GM21381 (cell line): ENCODE results near the gene DNM3.

Source experiments
- ATAC-seq: cut with Tn5 transposase; IDR thresholded peaks from one replicate; pipeline ENCODE4 v1.9.1; 2021; ENCODE audit warnings: mild to moderate bottlenecking, moderate library complexity; ENCODE audit not compliant: unreplicated experiment

Gene DNM3

GRCh38 chr1:171969226-171969625 is 127.9 kb downstream of the DNM3 start:
- no peak for ATAC-seq

- ATAC-seq = no peak
Observed at GRCh38 chr1:171969813-171970212, 128.5 kb downstream of the DNM3 start.

DNA sequence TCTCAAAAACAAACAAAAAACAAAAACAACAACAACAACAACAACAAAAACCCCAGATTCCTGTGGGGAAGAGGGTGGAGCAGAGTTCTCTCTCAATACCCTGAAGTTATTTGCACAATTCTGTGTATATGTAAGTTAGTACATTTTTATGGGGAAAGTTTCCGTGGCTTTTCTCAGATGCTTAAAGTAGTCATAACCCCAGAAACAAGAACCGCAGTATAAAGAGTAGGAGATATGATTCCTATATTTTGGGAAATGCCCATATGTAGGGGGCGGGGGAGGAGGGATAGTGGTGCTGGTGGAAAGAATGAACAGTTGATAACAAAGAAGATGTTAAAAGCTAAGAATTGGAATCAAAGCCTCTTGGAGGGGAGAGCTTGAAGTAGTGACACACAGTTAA is 131.5 kb downstream of the DNM3 start:
- ATAC-seq = no peak

- no peak for ATAC-seq
Observed at GRCh38 chr1:171973421-171973820, 132.1 kb downstream of the DNM3 start.

DNA sequence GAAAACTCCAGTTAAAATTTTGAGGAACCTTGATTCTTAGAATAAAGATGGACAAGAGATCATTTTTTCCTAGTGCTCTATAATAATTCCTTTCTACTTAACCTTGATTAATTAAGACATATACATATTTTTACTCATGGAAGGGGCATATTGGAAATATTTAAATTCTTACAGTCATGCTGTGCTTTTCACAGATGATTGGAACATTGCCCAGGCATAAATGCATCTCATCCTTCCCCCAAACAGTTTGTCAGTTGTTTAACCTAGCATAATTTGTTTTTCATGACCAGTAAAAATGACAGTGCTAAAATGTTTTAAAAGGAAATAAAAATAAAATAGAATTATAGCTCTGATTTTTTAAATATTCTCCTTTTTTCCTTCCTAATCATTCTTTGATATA is 140.0 kb downstream of the DNM3 start:
- ATAC-seq = no peak

- no peak for ATAC-seq
Observed at GRCh38 chr1:171983584-171983983, 142.3 kb downstream of the DNM3 start.

DNA sequence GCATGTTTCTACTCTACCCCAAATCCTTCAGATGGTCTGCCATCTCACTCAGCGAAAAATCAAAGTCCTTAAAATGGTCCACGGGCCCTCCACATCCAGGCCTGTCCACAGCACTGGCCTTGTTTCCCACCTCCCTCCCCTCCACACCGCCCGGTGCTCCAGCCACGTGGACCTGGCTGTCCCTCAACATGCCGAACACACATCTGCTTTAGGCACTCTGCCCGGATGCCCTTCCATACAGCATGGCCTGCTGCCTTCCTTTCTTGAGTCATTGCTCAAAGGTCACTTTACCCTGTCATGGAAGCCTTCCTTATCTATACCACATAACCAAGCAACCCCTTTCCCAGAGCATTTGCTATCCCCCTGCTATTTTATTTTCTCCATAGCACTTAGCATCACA is 143.0 kb downstream of the DNM3 start:
- ATAC-seq = no peak

GRCh38 chr1:171984850-171985485 is 143.7 kb downstream of the DNM3 start:
- no peak for ATAC-seq

GRCh38 chr1:171985639-171986038 is 144.3 kb downstream of the DNM3 start:
- no peak for ATAC-seq

DNA sequence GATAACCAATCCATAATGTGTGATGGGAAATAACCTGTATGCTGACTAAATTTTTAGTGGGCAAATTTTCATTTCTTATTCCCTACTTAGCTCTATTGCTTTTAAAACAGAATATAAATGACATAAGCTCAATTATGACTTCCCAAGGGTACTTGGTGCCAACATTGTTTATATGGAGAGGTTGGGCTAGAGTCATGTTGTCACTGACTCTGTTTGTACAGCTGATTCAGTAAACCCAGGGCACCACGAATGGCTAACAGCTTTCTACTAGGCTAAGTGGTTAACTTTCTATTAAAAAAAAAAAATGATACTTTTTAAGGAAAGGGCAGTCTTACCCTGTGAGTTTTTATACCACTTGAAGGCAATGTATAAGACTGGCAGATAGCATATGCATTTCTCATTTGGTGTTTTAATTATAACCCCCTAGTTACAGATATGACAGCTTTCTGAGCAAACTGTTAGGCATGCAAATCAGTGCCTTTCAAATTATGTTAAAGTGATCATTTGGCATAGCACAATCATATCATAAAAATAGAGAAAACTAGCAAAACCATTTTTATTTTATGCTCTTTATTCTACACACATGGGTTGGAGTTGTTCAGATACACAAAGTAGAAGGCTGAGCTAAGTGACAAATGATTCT is 147.1 kb downstream of the DNM3 start:
- no peak for ATAC-seq

- ATAC-seq = no peak
Observed at GRCh38 chr1:171990371-171990770, 149.1 kb downstream of the DNM3 start.

DNA sequence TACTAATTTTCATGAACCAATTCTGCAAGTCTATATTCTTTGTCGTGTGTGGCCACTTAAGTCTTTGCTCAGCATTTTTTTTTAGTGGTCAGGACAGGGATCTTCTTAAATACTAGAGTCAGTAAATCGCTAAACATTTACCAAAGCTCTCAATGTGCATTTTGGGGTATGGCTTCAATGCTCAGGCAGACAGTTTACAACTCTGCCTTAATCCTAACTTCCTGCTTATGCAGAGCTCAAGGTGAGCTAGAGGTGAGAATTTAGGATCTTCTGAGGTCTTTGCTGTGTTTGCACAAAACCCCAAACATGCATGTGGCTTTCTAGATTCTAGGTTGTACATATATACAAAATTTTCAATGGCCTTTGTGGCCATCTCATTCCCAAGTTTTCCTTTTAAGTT is 153.0 kb downstream of the DNM3 start:
- no peak for ATAC-seq

- no peak for ATAC-seq
Observed at GRCh38 chr1:171995573-171995972, 154.3 kb downstream of the DNM3 start.

GRCh38 chr1:171997936-171998335 is 156.6 kb downstream of the DNM3 start:
- ATAC-seq = no peak

- no peak for ATAC-seq
Observed at GRCh38 chr1:171998711-171999110, 157.4 kb downstream of the DNM3 start.

GRCh38 chr1:171999756-172000155 is 158.5 kb downstream of the DNM3 start:
- no peak for ATAC-seq

DNA sequence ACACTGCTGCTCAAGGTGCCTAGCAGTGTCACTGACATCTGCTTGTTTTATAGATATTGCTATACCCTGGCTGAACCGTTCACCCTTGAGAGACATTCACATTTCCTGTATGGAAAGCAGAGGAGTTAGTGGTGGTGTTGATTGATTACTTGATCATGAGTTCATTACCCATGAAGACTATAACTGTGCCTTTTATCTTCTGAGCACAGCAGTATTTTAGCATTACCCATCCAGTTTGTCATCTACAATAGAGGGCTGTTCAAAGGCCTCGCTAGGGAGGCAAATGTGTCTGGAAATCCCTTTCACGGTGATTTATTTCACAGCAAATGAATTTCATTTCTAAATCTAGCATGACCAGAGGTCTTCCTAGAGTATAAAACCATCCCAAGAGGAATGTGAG is 160.0 kb downstream of the DNM3 start:
- no peak for ATAC-seq

GRCh38 chr1:172002725-172003345 is 161.5 kb downstream of the DNM3 start:
- ATAC-seq = no peak

GRCh38 chr1:172003766-172004530 is 162.7 kb downstream of the DNM3 start:
- ATAC-seq = no peak

DNA sequence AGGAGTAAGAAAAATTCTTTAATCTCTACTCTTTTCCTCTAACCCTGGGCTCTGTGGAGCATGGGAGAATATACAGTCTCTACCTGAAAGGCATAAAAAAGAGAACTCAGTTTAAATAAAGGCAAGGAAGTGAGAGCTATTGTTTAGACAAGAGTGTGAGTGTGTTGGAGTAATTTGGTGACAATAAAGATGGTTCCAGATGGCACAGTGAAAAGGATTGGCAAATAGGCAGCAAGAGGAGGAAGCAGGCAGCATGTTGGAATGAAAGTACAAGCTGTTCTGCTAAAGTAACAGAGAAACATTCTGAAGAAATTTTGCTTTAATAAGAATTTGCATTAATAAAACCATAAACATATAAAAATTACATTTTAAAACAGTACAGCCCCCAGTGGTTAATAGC is 163.4 kb downstream of the DNM3 start:
- ATAC-seq = no peak

DNA sequence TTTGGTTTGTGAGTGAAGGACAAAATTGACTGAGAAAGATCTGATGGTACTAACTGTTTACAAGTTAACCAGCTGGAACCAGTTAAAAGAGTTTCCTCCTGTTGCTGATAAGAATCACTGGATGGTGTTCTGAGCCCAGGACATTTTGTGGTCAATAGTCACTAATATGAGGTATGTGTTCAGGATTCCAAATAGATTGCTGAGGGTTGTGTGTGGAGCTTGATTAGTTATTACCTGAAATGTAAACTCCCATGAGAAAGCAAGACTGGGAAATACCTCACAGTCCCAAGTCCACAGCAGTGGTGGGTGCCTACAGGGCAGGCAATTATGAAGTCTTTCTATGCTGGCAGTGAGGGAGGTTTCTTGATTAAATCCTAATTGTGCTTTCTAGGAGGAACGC is 164.6 kb downstream of the DNM3 start:
- no peak for ATAC-seq

DNA sequence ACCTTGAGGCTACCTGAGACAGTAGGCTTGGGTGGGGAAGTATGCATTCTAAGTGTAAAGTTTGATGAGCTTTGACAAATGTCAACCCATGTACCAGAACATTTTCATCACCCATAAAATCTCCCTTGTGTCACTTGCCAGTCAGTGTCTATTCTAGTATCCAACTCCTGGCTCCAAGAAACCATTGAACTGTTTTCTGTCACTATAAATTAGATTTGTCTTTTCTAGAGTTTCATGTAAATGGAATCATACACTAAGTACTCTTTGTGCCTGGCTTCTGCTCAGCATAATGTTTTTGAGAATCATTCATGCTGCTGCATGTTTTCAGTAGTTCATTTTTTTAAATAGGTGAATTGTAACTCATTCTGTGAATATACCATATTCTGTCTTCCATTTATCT is 165.4 kb downstream of the DNM3 start:
- ATAC-seq = no peak
